IMR-90 (cell line): ENCODE results near the gene GPC6. TPM values are rescaled to one million over a fixed set of nuclear protein-coding genes. Genes with fewer than 3 reads are reported as not detected.

Experiments used
- ATAC-seq: fragments of 200-7000 bp; cut with Tn5 transposase; 2 replicates; pipeline ENCODE4 v1.9.1; 2020; ENCODE audit warnings: low read depth, mild to moderate bottlenecking, moderate library complexity
- BruUV-seq: library from RNA; stranded (reverse); fragments of 400-500 nt; replicated peaks from 2 replicates; lab custom pipeline; 2021; lab: Mats Ljungman, UMichigan
- CTCF ChIA-PET: fragments of 300-600 bp; formaldehyde crosslinking; extraction: SDS; loops from one replicate; lab custom pipeline; 2021; ENCODE audit warnings: antibody characterized with exemption; lab: Yijun Ruan, JAX
- POLR2A ChIA-PET: fragments of 300-600 bp; sonication (Branson Sonifier 250); formaldehyde crosslinking; loops from one replicate; lab custom pipeline; 2022; ENCODE audit warnings: antibody characterized with exemption; ENCODE audit not compliant: unreplicated experiment; lab: Charles Lee
- DNase-seq: peaks from one replicate; pipeline ENCODE4 v3.0.0; 2013
- H2AFZ ChIP-seq: replicated peaks from 2 replicates; pipeline ENCODE3; 2013; ENCODE audit warnings: low read length, mild to moderate bottlenecking; ENCODE audit not compliant: poor library complexity
- H2AK5ac ChIP-seq: 2 replicates; pipeline ENCODE4 v1.6.1; 2013; ENCODE audit warnings: low read depth, low read length, inconsistent platforms
- H2AK9ac ChIP-seq: replicated peaks from 2 replicates; pipeline ENCODE3; 2013; ENCODE audit warnings: mild to moderate bottlenecking, low read depth, low read length, moderate library complexity; ENCODE audit not compliant: poor library complexity
- H2BK120ac ChIP-seq: 2 replicates; pipeline ENCODE4 v1.6.1; 2013; ENCODE audit warnings: low read depth, low read length, inconsistent platforms
- H2BK15ac ChIP-seq: 3 replicates; pipeline ENCODE4 v1.6.1; 2013; ENCODE audit warnings: low read depth, low read length, inconsistent platforms
- H2BK20ac ChIP-seq: 2 replicates; pipeline ENCODE4 v1.6.1; 2013; ENCODE audit warnings: low read depth, mild to moderate bottlenecking, inconsistent platforms, low read length, moderate library complexity
- H2BK5ac ChIP-seq: 2 replicates; pipeline ENCODE4 v1.6.1; 2013; ENCODE audit warnings: mild to moderate bottlenecking, low read depth, low read length, inconsistent platforms; ENCODE audit not compliant: poor library complexity, severe bottlenecking
- H3K14ac ChIP-seq: replicated peaks from 2 replicates; pipeline ENCODE4 v1.6.1; 2013; ENCODE audit warnings: low read depth, low read length, inconsistent platforms
- H3K18ac ChIP-seq: 2 replicates; pipeline ENCODE4 v1.6.1; 2013; ENCODE audit warnings: low read depth, low read length, control low read depth
- H3K23ac ChIP-seq: 2 replicates; pipeline ENCODE4 v1.6.1; 2013; ENCODE audit warnings: low read depth, low read length, inconsistent platforms
- H3K27ac ChIP-seq: 2 replicates; pipeline ENCODE4 v1.5.1; 2013; ENCODE audit warnings: mild to moderate bottlenecking, control low read depth, low read length; ENCODE audit not compliant: insufficient read depth
- H3K27me3 ChIP-seq: 2 replicates; pipeline ENCODE4 v1.6.1; 2013; ENCODE audit warnings: low read length; ENCODE audit not compliant: control insufficient read depth, insufficient read depth
- H3K36me3 ChIP-seq: 2 replicates; pipeline ENCODE4 v1.6.1; 2013; ENCODE audit warnings: low read length, mixed read lengths; ENCODE audit not compliant: control insufficient read depth, insufficient read depth
- H3K4ac ChIP-seq: 2 replicates; pipeline ENCODE4 v1.6.1; 2013; ENCODE audit warnings: low read depth, low read length, inconsistent platforms
- H3K4me1 ChIP-seq: 2 replicates; pipeline ENCODE4 v1.6.1; 2013; ENCODE audit warnings: low read length, mixed read lengths; ENCODE audit not compliant: control insufficient read depth, insufficient read depth
- H3K4me2 ChIP-seq: 2 replicates; pipeline ENCODE4 v1.6.1; 2013; ENCODE audit warnings: low read depth, mild to moderate bottlenecking, control low read depth, low read length, moderate library complexity
- H3K4me3 ChIP-seq: 2 replicates; pipeline ENCODE4 v1.5.1; 2013; ENCODE audit warnings: low read depth, mild to moderate bottlenecking, control low read depth, low read length, moderate library complexity; ENCODE audit not compliant: insufficient read depth
- H3K56ac ChIP-seq: 2 replicates; pipeline ENCODE4 v1.6.1; 2013; ENCODE audit warnings: low read length, inconsistent platforms; ENCODE audit not compliant: insufficient read depth; ENCODE audit errors: extremely low read depth
- H3K79me1 ChIP-seq, 2 experiments: 2 replicates each; pipeline ENCODE4 v1.6.1; 2013; ENCODE audit warnings: low read length in 2 of 2, inconsistent platforms in 1 of 2, low read depth in 1 of 2
- H3K9ac ChIP-seq: 2 replicates; pipeline ENCODE4 v1.6.1; 2013; ENCODE audit warnings: low read depth, low read length, control low read depth
- H3K9me1 ChIP-seq: 2 replicates; pipeline ENCODE4 v1.6.1; 2013; ENCODE audit warnings: low read length, inconsistent platforms; ENCODE audit not compliant: insufficient read depth
- H3K9me3 ChIP-seq: 2 replicates; pipeline ENCODE4 v1.6.1; 2013; ENCODE audit warnings: low read length; ENCODE audit not compliant: control insufficient read depth, insufficient read depth
- H4K20me1 ChIP-seq: 2 replicates; pipeline ENCODE4 v1.6.1; 2013; ENCODE audit warnings: low read length, inconsistent platforms; ENCODE audit not compliant: insufficient read depth
- H4K5ac ChIP-seq: 2 replicates; pipeline ENCODE4 v1.6.1; 2013; ENCODE audit warnings: mild to moderate bottlenecking, low read depth, low read length, control low read depth
- H4K8ac ChIP-seq, 2 experiments: 2 replicates each; pipeline ENCODE4 v1.6.1; 2013; ENCODE audit warnings: low read depth in 2 of 2, low read length in 2 of 2, control low read depth in 1 of 2, inconsistent platforms in 1 of 2
- H4K91ac ChIP-seq: 2 replicates; pipeline ENCODE4 v1.6.1; 2013; ENCODE audit warnings: low read depth, low read length, inconsistent platforms; ENCODE audit not compliant: insufficient read depth
- BHLHE40 ChIP-seq: fragments of 150-350 bp; IDR thresholded peaks from 2 replicates; pipeline ENCODE4 v1.6.1; 2016; ENCODE audit warnings: mild to moderate bottlenecking, low read depth, low read length
- CEBPB ChIP-seq: IDR thresholded peaks from 2 replicates; pipeline ENCODE4 v1.6.1; 2012; ENCODE audit warnings: low read depth, low read length, improper control_type of control experiment
- CTCF ChIP-seq: conservative IDR thresholded peaks from 2 replicates; pipeline ENCODE4 v1.5.1; 2012; ENCODE audit warnings: mild to moderate bottlenecking, low read depth, low read length, improper control_type of control experiment
- ELK1 ChIP-seq: fragments of 150-350 bp; IDR thresholded peaks from 2 replicates; pipeline ENCODE4 v1.6.1; 2016; ENCODE audit warnings: low read depth, mild to moderate bottlenecking, low read length, moderate library complexity, borderline replicate concordance
- FOS ChIP-seq: fragments of 150-350 bp; IDR thresholded peaks from 2 replicates; pipeline ENCODE4 v1.6.1; 2016; ENCODE audit warnings: low read depth, low read length
- MAFK ChIP-seq: IDR thresholded peaks from 2 replicates; pipeline ENCODE4 v1.6.1; 2012; ENCODE audit warnings: low read depth, low read length, improper control_type of control experiment
- NFE2L2 ChIP-seq: fragments of 150-350 bp; IDR thresholded peaks from 2 replicates; pipeline ENCODE4 v1.6.1; 2016; ENCODE audit warnings: low read depth, mild to moderate bottlenecking, low read length
- POLR2A ChIP-seq: IDR thresholded peaks from 2 replicates; pipeline ENCODE4 v1.6.1; 2012; ENCODE audit warnings: mild to moderate bottlenecking, low read depth, low read length
- RAD21 ChIP-seq: IDR thresholded peaks from 2 replicates; pipeline ENCODE4 v1.6.1; 2012; ENCODE audit warnings: low read length, improper control_type of control experiment
- RCOR1 ChIP-seq: IDR thresholded peaks from 2 replicates; pipeline ENCODE4 v1.6.1; 2012; ENCODE audit warnings: mild to moderate bottlenecking, low read length, improper control_type of control experiment; ENCODE audit not compliant: insufficient replicate concordance
- RFX5 ChIP-seq: IDR thresholded peaks from 2 replicates; pipeline ENCODE4 v1.8.0; 2012; ENCODE audit warnings: low read depth, mild to moderate bottlenecking, low read length, moderate library complexity
- SMC3 ChIP-seq: fragments of 150-350 bp; IDR thresholded peaks from 2 replicates; pipeline ENCODE4 v1.6.1; 2016; ENCODE audit warnings: low read depth, mild to moderate bottlenecking, antibody characterized with exemption, low read length, moderate library complexity
- WGBS, 2 experiments: methylation state at CpG; one replicate each; pipeline versions ENCODE4 v1.1.5 to v1.1.7; 2013; ENCODE audit warnings: missing lambda C conversion rate in 2 of 2; ENCODE audit not compliant: insufficient read length in 1 of 2; ENCODE audit errors: extremely low coverage in 2 of 2; 5-methylcytosine and 5-hydroxymethylcytosine counted together
- dilution Hi-C: fragments of 300-500 bp; cut with HindIII; formaldehyde crosslinking; loops from one replicate; pipeline ENCODE4 v1.14.3; 2018; ENCODE audit warnings: low sequenced_read_pairs; ENCODE audit not compliant: unreplicated experiment
- in situ Hi-C: fragments of 300-500 bp; cut with MboI; formaldehyde crosslinking; loops from 3 replicates; pipeline ENCODE4 v1.14.3; 2019; ENCODE audit warnings: low sequenced_read_pairs, inconsistent platforms, mixed read lengths
- intact Hi-C: fragments of 100-400 bp; cut with micrococcal nuclease; formaldehyde crosslinking; loops from 2 replicates; pipeline ENCODE4 v1.10.0; 2022
- polyA plus RNA-seq, 3 experiments: library from polyadenylated mRNA; depleted of rRNA; stranded (reverse); fragments of >200 nt; gene quantifications; 2 replicates each; pipeline ENCODE4 v1.2.3, GENCODE V29; 2012; ENCODE audit warnings: low replicate concordance in 1 of 3
- total RNA-seq: library from RNA; depleted of rRNA; stranded (reverse); fragments of >200 nt; gene quantifications from 2 replicates; pipeline ENCODE4 v1.2.3, GENCODE V29; 2012
- TF ChIP-seq, protein P1 (sequence below): fragments of 150-350 bp; IDR thresholded peaks from 2 replicates; pipeline ENCODE4 v1.6.1; 2017; ENCODE audit warnings: mild to moderate bottlenecking, antibody characterized with exemption, low read length, low read depth

GPC6 gene
- total and polyA plus RNA-seq, 2 of the 4 experiments (the other 2 are of a cell fraction) = 14.9 to 39.4 TPM

- ChIA-PET CTCF (no interaction called here), POLR2A (no interaction called here)
- H4K91ac ChIP-seq = no peak overlapping the region
- no peak overlapping the region for H4K5ac ChIP-seq
- H3K36me3 ChIP-seq = no peaks in the 10 kb centered on the region
- no peak overlapping the region for H3K4me2 ChIP-seq
- H2BK15ac ChIP-seq = no peak overlapping the region
- intact Hi-C loops = loop anchor here (10.0 kb wide), 1 partner anchor 129 kb away; no protein-coding TSS in a partner anchor
- H2AK5ac ChIP-seq = no peak overlapping the region
- no peak overlapping the region for H2BK20ac ChIP-seq
- dilution Hi-C loops = no loop called here
- no peak overlapping the region for H3K4ac ChIP-seq
- no peaks in the 10 kb centered on the region for H3K79me1 ChIP-seq
- H2BK5ac ChIP-seq = no peak overlapping the region
- no peak overlapping the region for H3K18ac ChIP-seq
- H2BK120ac ChIP-seq = no peak overlapping the region
- no peak overlapping the region for H4K8ac ChIP-seq
- in situ Hi-C loops = no loop called here
- no peak overlapping the region for H2AK9ac ChIP-seq
- no peak for DNase-seq
- no peak overlapping the region for H3K9ac ChIP-seq
- H3K4me1 ChIP-seq = no peaks in the 10 kb centered on the region
- TF ChIP-seq RFX5 = no peak
- TF ChIP-seq CEBPB = no peak
- TF ChIP-seq, protein P1, sequence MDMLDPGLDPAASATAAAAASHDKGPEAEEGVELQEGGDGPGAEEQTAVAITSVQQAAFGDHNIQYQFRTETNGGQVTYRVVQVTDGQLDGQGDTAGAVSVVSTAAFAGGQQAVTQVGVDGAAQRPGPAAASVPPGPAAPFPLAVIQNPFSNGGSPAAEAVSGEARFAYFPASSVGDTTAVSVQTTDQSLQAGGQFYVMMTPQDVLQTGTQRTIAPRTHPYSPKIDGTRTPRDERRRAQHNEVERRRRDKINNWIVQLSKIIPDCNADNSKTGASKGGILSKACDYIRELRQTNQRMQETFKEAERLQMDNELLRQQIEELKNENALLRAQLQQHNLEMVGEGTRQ = no peak
- TF ChIP-seq RCOR1 = no peak
- TF ChIP-seq SMC3 = no peak
- no peak for TF ChIP-seq FOS
- no peak for TF ChIP-seq RAD21
- TF ChIP-seq POLR2A = no peak
- no peak for TF ChIP-seq CTCF
- no peak for TF ChIP-seq NFE2L2
- TF ChIP-seq MAFK = no peak
- no peak for TF ChIP-seq ELK1
- TF ChIP-seq BHLHE40 = no peak
- no peak overlapping the region for H2AFZ ChIP-seq
- H3K9me1 ChIP-seq = no peaks in the 10 kb centered on the region
- H3K27ac ChIP-seq = no peak overlapping the region
- no peaks in the 10 kb centered on the region for H4K20me1 ChIP-seq
- BruUV-seq = no TSS peak
- no peak overlapping the region for H3K56ac ChIP-seq
- WGBS, 2 experiments = no CpG with 5 or more reads among the region's 3 CpGs
- H3K14ac ChIP-seq = no peak overlapping the region
- no peak for ATAC-seq
- no peaks in the 10 kb centered on the region for H3K9me3 ChIP-seq
- H3K27me3 ChIP-seq = no peaks in the 10 kb centered on the region
- no peak overlapping the region for H3K23ac ChIP-seq
- no peak overlapping the region for H3K4me3 ChIP-seq
Observed at GRCh38 chr13:94205896-94206295, 979.3 kb downstream of the GPC6 start.
